Measurements from ENCODE around the gene TMEM225B.

TMEM225B gene

GRCh38 chr7:99605527-99605926, 7.5 kb downstream of the TMEM225B start:
- Mint-ChIP-seq H3K9me3 (no peaks in the 10 kb centered on the region), H3K4me3 (no peak overlapping the region), H3K4me1 (no peaks in the 10 kb centered on the region), H3K27ac (no peak overlapping the region), H3K27me3 (peaks cover 9% of the 10 kb centered on the region), H3K36me3 (no peaks in the 10 kb centered on the region)
- no peak for ATAC-seq

DNA sequence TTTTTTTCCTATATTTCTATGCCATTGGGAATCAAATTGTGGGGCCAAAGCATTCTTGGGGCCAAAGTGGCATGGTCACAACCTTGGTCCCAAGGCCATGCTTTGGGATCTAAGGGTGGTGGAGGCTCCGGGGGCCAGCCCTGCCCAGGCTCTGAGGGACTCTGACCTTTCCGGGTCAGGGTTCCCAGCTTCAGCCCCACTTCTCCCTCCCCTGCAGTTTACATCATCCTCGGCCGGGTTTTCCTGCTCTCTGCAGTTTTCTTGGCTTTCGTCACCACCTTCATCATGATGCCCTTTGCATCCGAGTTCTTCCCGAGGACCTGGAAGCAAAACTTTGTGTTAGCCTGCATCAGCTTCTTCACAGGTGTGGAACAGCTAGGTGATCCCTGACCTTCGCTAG, 8.5 kb downstream of the TMEM225B start:
- ATAC-seq, result no peak
- H3K36me3 Mint-ChIP-seq, result no peaks in the 10 kb centered on the region

GRCh38 chr7:99607548-99607947, 9.5 kb downstream of the TMEM225B start:
- Mint-ChIP-seq H3K4me1 (no peaks in the 10 kb centered on the region), H3K9me3 (no peaks in the 10 kb centered on the region), H3K27ac (no peak overlapping the region), H3K36me3 (no peaks in the 10 kb centered on the region), H3K4me3 (no peak overlapping the region), H3K27me3 (peaks cover 9% of the 10 kb centered on the region)
- ATAC-seq, result no peak

More for the DNA sequence above, 8.5 kb downstream of the TMEM225B start:
- Mint-ChIP-seq H3K9me3 (no peaks in the 10 kb centered on the region), H3K27ac (no peak overlapping the region), H3K4me3 (no peak overlapping the region), H3K4me1 (no peaks in the 10 kb centered on the region), H3K27me3 (peaks cover 9% of the 10 kb centered on the region)

GRCh38 chr7:99614495-99614894, 16.4 kb downstream of the TMEM225B start:
- peaks cover 39% of the 10 kb centered on the region for H3K4me1 Mint-ChIP-seq
- no peak for ATAC-seq
- no peaks in the 10 kb centered on the region for H3K27me3 Mint-ChIP-seq
- H3K36me3 Mint-ChIP-seq, result peaks cover 8% of the 10 kb centered on the region
- H3K9me3 Mint-ChIP-seq, result no peaks in the 10 kb centered on the region
- H3K4me3 Mint-ChIP-seq, result no peak overlapping the region
- no peak overlapping the region for H3K27ac Mint-ChIP-seq

- Mint-ChIP-seq H3K4me3 (peak overlapping the region; percentile 98), H3K27me3 (no peaks in the 10 kb centered on the region), H3K4me1 (peaks cover 44% of the 10 kb centered on the region), H3K9me3 (no peaks in the 10 kb centered on the region), H3K36me3 (peaks cover 23% of the 10 kb centered on the region), H3K27ac (peak overlapping the region; percentile 96)
- ATAC-seq, result no peak
These were observed 17.9 kb downstream of the TMEM225B start for GRCh38 chr7:99615989-99616358.

DNA sequence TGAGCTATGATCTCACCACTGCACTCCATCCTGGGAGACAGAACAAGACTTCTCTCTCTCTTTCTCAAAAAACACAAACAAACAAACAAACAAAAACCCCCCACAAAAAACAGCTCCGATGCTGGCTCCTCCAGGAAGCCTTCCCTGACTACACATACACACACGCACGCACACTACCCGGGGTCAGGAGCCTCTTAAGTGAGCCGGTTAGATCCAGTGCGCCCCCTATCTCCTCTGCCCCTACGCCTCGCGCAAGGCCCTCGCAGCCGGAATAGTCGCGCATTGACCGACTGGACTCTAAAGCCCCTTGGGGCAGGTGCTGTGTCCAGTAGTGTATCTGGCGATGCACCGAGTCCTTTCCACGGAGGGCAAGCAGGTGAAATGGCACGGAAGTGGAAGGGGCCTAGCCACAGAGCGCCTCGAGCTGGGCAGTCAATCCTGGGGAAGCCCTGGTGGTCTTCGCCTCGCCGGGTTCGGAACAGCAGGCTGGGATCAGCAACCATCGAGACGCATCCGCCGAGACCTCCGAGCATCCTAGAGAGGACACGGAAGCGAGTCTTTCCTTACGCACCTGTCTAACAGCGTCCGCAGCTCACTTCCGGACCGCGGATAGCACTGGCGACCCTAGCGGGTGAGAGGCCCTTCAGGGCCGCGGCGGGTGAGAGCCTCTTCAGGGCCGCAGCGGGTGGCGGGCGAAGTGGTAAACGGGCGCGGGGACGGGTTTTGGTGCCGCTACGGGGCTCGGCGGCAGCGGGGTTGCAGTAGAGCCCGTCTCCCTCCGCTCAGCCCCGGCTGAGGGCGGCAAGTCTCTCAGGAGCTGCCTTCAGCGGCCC, 18.5 kb downstream of the TMEM225B start, which contains the start of gene ZSCAN25:
Gene ZSCAN25, plus strand, starts transcription at position 588 of the 833 bp plus-strand sequence. CDS start 2,661 bp downstream, outside the sequence.
- no peaks in the 10 kb centered on the region for H3K27me3 Mint-ChIP-seq
- peak within 1 kb of the TSS; percentile 98 for H3K4me3 Mint-ChIP-seq
- ATAC-seq, result peak; percentile 98
- peak within 1 kb of the TSS; percentile 96 for H3K27ac Mint-ChIP-seq
- peaks cover 29% of the 10 kb centered on the region for H3K36me3 Mint-ChIP-seq
- no peaks in the 10 kb centered on the region for H3K9me3 Mint-ChIP-seq
- H3K4me1 Mint-ChIP-seq, result peaks cover 44% of the 10 kb centered on the region

- Mint-ChIP-seq H3K27ac (peak overlapping the region; percentile 96), H3K4me3 (peak overlapping the region; percentile 98), H3K27me3 (no peaks in the 10 kb centered on the region), H3K36me3 (peaks cover 36% of the 10 kb centered on the region), H3K4me1 (peaks cover 44% of the 10 kb centered on the region), H3K9me3 (no peaks in the 10 kb centered on the region)
- no peak for ATAC-seq
These were observed 19.2 kb downstream of the TMEM225B start for GRCh38 chr7:99617192-99617781.

GRCh38 chr7:99618726-99619125, 20.7 kb downstream of the TMEM225B start:
- no peak for ATAC-seq
- Mint-ChIP-seq H3K27ac (no peak overlapping the region), H3K27me3 (no peaks in the 10 kb centered on the region), H3K4me1 (peaks cover 51% of the 10 kb centered on the region), H3K36me3 (peaks cover 48% of the 10 kb centered on the region), H3K4me3 (no peak overlapping the region), H3K9me3 (no peaks in the 10 kb centered on the region)

GRCh38 chr7:99619571-99620130, 21.6 kb downstream of the TMEM225B start:
- Mint-ChIP-seq H3K36me3 (peaks cover 58% of the 10 kb centered on the region), H3K4me1 (peaks cover 51% of the 10 kb centered on the region), H3K9me3 (no peaks in the 10 kb centered on the region), H3K27me3 (no peaks in the 10 kb centered on the region), H3K27ac (no peak overlapping the region), H3K4me3 (no peak overlapping the region)
- no peak for ATAC-seq

GRCh38 chr7:99621271-99621670, 23.2 kb downstream of the TMEM225B start:
- H3K9me3 Mint-ChIP-seq, result no peaks in the 10 kb centered on the region
- no peak overlapping the region for H3K4me3 Mint-ChIP-seq
- no peaks in the 10 kb centered on the region for H3K27me3 Mint-ChIP-seq
- H3K4me1 Mint-ChIP-seq, result peaks cover 53% of the 10 kb centered on the region
- H3K27ac Mint-ChIP-seq, result no peak overlapping the region
- H3K36me3 Mint-ChIP-seq, result peaks cover 73% of the 10 kb centered on the region
- ATAC-seq, result no peak

- Mint-ChIP-seq H3K4me1 (peaks cover 43% of the 10 kb centered on the region), H3K9me3 (no peaks in the 10 kb centered on the region), H3K27me3 (no peaks in the 10 kb centered on the region), H3K36me3 (peaks cover 76% of the 10 kb centered on the region), H3K27ac (no peak overlapping the region), H3K4me3 (no peak overlapping the region)
- ATAC-seq, result no peak
These were observed 24.5 kb downstream of the TMEM225B start for GRCh38 chr7:99622596-99622995.

DNA sequence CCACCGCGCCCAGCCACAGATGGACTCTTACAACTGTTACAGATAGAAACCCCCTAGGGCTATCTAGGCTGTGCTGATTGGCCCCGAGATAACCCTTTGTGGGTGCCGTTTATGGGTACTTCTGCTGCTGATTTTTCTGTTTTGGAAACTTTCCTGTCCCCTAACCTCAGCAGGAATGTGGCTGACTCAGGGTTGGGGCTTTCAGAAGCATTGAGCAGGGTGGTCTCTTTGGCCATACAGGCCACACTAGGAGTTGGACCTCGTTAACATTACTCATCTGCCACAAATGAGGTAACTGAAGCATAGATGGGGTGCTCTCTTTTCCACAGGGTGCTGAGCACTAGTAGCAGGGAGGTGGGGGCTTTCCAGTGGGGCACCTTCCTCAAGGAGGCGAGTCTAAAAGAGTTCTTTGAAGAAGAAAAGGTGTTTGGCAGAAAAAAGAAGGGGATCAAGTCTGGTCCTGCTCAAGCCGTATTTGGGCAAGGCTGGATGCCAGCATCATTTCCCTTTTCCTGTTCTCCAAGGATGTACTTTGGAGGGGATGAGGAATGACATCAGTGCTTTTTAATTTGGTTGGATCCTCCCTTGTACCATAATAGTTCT, 25.1 kb downstream of the TMEM225B start:
- Mint-ChIP-seq H3K36me3 (peaks cover 81% of the 10 kb centered on the region), H3K4me1 (peaks cover 37% of the 10 kb centered on the region), H3K4me3 (no peak overlapping the region), H3K9me3 (no peaks in the 10 kb centered on the region), H3K27me3 (no peaks in the 10 kb centered on the region), H3K27ac (no peak overlapping the region)
- no peak for ATAC-seq

DNA sequence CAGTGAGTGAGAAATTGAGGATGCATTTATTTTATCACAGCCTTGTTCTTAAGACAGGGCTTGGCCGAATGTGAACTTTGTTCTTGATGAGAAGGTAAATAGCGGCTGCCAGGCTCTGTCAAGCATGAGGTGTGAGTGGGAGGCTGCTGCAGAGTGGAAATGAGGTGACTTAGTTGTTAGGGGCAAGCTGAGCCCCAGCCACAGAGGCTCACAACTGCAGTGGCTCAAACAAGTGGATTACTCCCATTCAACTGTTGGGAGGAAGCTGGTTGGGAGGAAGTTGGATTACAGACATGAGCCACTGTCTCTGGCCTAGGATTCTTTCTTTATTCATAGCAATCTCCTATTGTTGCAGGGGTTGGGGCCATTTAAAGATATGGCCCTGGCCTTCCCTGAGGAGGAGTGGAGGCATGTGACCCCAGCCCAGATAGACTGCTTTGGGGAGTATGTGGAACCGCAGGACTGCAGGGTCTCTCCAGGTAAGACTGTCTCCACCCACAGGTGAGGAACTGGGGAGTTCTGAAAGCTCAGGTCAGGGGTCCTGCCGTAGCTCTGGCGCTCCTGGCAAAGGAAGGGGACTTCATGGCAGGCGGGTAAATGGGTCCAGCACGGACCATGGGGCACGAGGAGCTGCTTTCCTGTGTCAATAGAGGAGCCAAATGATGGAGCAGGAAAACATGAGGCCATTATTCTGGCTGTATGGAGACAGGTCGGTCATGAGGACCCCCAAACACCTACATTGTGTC, 25.8 kb downstream of the TMEM225B start:
- ATAC-seq, result no peak
- peaks cover 31% of the 10 kb centered on the region for H3K4me1 Mint-ChIP-seq
- H3K4me3 Mint-ChIP-seq, result no peak overlapping the region
- no peak overlapping the region for H3K27ac Mint-ChIP-seq
- peaks cover 85% of the 10 kb centered on the region for H3K36me3 Mint-ChIP-seq
- no peaks in the 10 kb centered on the region for H3K27me3 Mint-ChIP-seq
- no peaks in the 10 kb centered on the region for H3K9me3 Mint-ChIP-seq

GRCh38 chr7:99624484-99624883, 26.4 kb downstream of the TMEM225B start:
- no peak for ATAC-seq
- H3K36me3 Mint-ChIP-seq, result peaks cover 85% of the 10 kb centered on the region
- H3K9me3 Mint-ChIP-seq, result no peaks in the 10 kb centered on the region
- no peak overlapping the region for H3K4me3 Mint-ChIP-seq
- H3K27ac Mint-ChIP-seq, result peak overlapping the region; percentile 12
- no peaks in the 10 kb centered on the region for H3K27me3 Mint-ChIP-seq
- peaks cover 25% of the 10 kb centered on the region for H3K4me1 Mint-ChIP-seq

GRCh38 chr7:99625321-99625720, 27.3 kb downstream of the TMEM225B start:
- H3K4me1 Mint-ChIP-seq, result peaks cover 20% of the 10 kb centered on the region
- H3K27ac Mint-ChIP-seq, result no peak overlapping the region
- no peak for ATAC-seq
- peaks cover 83% of the 10 kb centered on the region for H3K36me3 Mint-ChIP-seq
- H3K4me3 Mint-ChIP-seq, result no peak overlapping the region
- H3K9me3 Mint-ChIP-seq, result no peaks in the 10 kb centered on the region
- no peaks in the 10 kb centered on the region for H3K27me3 Mint-ChIP-seq
